NCI-H2227 treated with DMSO at 0.1 percent for 48 hours (cell line): ENCODE measurements around the gene LCA5.
"Not testable (repeated sequence)": the region's sequence is repeated elsewhere in the genome, so short reads cannot be mapped to it uniquely, and the experiment has no call there.

Experiments used
- DNase-seq: peaks from one replicate; lab custom pipeline; 2025; lab: John Stamatoyannopoulos, UW

LCA5 gene

GRCh38 chr6:79538106-79538971, 1.1 kb upstream of the LCA5 start:
- no peak for DNase-seq

GRCh38 chr6:79536585-79536953, 661 bp downstream of the LCA5 start:
- DNase-seq: no peak

- DNase-seq: not testable (repeated sequence)
These were observed 7.7 kb downstream of the LCA5 start for GRCh38 chr6:79529567-79529966.

- no peak for DNase-seq
These were observed 10.3 kb downstream of the LCA5 start for GRCh38 chr6:79526897-79527296.

- no peak for DNase-seq
These were observed 11.7 kb downstream of the LCA5 start for GRCh38 chr6:79525272-79526100.

- DNase-seq: no peak
These were observed 13.2 kb downstream of the LCA5 start for GRCh38 chr6:79524065-79524464.

- DNase-seq: no peak
These were observed 14.6 kb downstream of the LCA5 start for GRCh38 chr6:79522609-79523008.

- no peak for DNase-seq
These were observed 16.7 kb downstream of the LCA5 start for GRCh38 chr6:79520534-79520933.

- DNase-seq: no peak
These were observed 18.4 kb downstream of the LCA5 start for GRCh38 chr6:79518842-79519241.

GRCh38 chr6:79515436-79515835, 21.8 kb downstream of the LCA5 start:
- no peak for DNase-seq

- DNase-seq: no peak
These were observed 24.1 kb downstream of the LCA5 start for GRCh38 chr6:79513111-79513510.

GRCh38 chr6:79512014-79512413, 25.2 kb downstream of the LCA5 start:
- no peak for DNase-seq

- no peak for DNase-seq
These were observed 26.5 kb downstream of the LCA5 start for GRCh38 chr6:79510707-79511106.

- DNase-seq: no peak
These were observed 31.0 kb downstream of the LCA5 start for GRCh38 chr6:79506251-79506650.

GRCh38 chr6:79504372-79504771, 32.9 kb downstream of the LCA5 start:
- DNase-seq: no peak

GRCh38 chr6:79498842-79499241, 38.4 kb downstream of the LCA5 start:
- DNase-seq: no peak

- no peak for DNase-seq
These were observed 42.0 kb downstream of the LCA5 start for GRCh38 chr6:79495246-79495645.

GRCh38 chr6:79494841-79495240, 42.4 kb downstream of the LCA5 start:
- no peak for DNase-seq

GRCh38 chr6:79470728-79471127, 66.5 kb downstream of the LCA5 start:
- DNase-seq: no peak

GRCh38 chr6:79469376-79470246, 67.6 kb downstream of the LCA5 start:
- DNase-seq: no peak

- no peak for DNase-seq
These were observed 68.6 kb downstream of the LCA5 start for GRCh38 chr6:79468587-79468986.

GRCh38 chr6:79468116-79468515, 69.1 kb downstream of the LCA5 start:
- DNase-seq: no peak
